GM06990 (cell line): Measurements from ENCODE around the gene ZNF239.
"Not testable (repeated sequence)": the region's sequence is repeated elsewhere in the genome, so short reads cannot be mapped to it uniquely, and the experiment has no call there.

ENCODE experiments used
- DNase-seq: peaks from one replicate; pipeline ENCODE4 v3.0.0-alpha.2; 2011; ENCODE audit not compliant: insufficient read length; ENCODE audit errors: extremely low read depth
- H3K27me3 ChIP-seq: replicated peaks from 2 replicates; pipeline ENCODE4 v1.6.0; 2011; ENCODE audit warnings: low read length; ENCODE audit not compliant: control insufficient read depth, insufficient read depth
- H3K36me3 ChIP-seq: 2 replicates; pipeline ENCODE4 v1.5.1; 2011; ENCODE audit warnings: low read length; ENCODE audit not compliant: control insufficient read depth, insufficient read depth
- H3K4me3 ChIP-seq: replicated peaks from 2 replicates; pipeline ENCODE4 v1.5.1; 2011; ENCODE audit warnings: low read depth, mild to moderate bottlenecking, control low read depth, low read length
- CTCF ChIP-seq: IDR thresholded peaks from 2 replicates; pipeline ENCODE4 v1.5.1; 2011; ENCODE audit warnings: low read length, control low read depth, mild to moderate bottlenecking, inconsistent platforms; ENCODE audit not compliant: insufficient read depth, poor library complexity, severe bottlenecking

Gene ZNF239

GRCh38 chr10:43573250-43574000, 991 bp downstream of the ZNF239 start:
- no peak for DNase-seq
- Histone ChIP-seq H3K36me3 (no peaks in the 10 kb centered on the region), H3K4me3 (no peak overlapping the region), H3K27me3 (no peaks in the 10 kb centered on the region)
- no peak for TF ChIP-seq CTCF

DNA sequence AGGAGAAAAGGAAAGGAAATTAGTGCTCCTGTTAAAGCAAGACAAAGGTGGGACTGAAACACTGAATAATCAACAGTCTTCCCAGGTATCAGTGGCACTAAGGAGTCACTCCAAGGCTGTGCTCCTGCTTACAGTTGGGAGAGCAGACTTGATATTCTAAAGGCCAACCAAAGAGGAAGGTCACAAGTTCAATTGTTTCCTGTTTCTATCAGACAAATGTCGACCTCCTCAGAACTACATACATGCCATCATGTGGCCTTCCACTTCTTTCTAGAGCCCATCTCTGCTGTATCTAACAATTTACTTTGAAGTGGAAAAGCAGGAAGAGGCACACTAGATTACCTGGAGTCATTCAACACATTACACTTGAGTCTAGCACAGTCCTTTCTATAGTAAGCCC, 3.4 kb downstream of the ZNF239 start:
- Histone ChIP-seq H3K4me3 (no peak overlapping the region), H3K27me3 (no peaks in the 10 kb centered on the region), H3K36me3 (no peaks in the 10 kb centered on the region)
- no peak for DNase-seq
- no peak for TF ChIP-seq CTCF

DNA sequence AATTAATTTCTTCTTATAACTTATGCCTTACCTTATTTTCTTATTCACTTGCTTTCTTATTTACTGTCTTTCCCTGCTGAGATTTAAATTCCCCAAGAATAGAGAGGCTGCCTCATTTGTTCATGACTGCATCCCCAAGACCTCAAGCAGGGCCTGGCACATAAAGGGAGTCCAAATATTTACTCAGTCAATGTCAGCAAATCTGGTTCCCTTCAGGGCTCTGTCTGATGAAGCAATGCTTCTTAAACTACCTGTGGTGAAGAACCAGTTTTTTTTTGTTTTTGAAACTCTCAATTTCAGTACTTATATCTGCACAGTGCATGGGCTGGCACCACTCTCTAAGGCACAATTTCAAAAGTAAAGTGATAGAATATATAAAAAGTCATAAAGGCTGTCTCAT, 4.7 kb downstream of the ZNF239 start:
- no peak for TF ChIP-seq CTCF
- H3K27me3 ChIP-seq, result no peaks in the 10 kb centered on the region
- no peak for DNase-seq
- H3K4me3 ChIP-seq, result no peak overlapping the region
- H3K36me3 ChIP-seq, result no peaks in the 10 kb centered on the region

DNA sequence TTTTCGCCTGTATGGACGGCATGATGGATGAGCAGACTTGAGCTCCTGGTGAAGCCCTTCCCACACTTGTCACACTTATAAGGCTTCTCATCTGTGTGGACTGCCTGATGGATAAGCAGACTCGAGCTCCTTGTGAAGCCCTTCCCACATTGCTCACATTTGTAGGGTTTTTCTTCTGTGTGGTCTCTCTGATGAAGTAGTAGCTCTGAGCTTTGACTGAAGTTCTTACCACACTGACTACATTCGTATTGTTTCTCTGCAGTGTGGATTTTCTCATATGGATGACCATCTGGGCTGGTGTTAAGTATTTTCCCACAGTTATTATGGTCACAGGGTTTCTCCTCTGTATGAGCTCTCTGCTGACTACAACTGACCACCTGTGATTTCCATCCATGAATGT, 17.2 kb downstream of the ZNF239 start:
- Histone ChIP-seq H3K27me3 (no peaks in the 10 kb centered on the region), H3K4me3 (no peak overlapping the region), H3K36me3 (no peaks in the 10 kb centered on the region; the same call in 1 of the 2 replicates)
- no peak for TF ChIP-seq CTCF
- no peak for DNase-seq

GRCh38 chr10:43543746-43544145, 30.7 kb downstream of the ZNF239 start:
- H3K27me3 ChIP-seq, H3K4me3 ChIP-seq, H3K36me3 ChIP-seq, DNase-seq: not testable (repeated sequence)

DNA sequence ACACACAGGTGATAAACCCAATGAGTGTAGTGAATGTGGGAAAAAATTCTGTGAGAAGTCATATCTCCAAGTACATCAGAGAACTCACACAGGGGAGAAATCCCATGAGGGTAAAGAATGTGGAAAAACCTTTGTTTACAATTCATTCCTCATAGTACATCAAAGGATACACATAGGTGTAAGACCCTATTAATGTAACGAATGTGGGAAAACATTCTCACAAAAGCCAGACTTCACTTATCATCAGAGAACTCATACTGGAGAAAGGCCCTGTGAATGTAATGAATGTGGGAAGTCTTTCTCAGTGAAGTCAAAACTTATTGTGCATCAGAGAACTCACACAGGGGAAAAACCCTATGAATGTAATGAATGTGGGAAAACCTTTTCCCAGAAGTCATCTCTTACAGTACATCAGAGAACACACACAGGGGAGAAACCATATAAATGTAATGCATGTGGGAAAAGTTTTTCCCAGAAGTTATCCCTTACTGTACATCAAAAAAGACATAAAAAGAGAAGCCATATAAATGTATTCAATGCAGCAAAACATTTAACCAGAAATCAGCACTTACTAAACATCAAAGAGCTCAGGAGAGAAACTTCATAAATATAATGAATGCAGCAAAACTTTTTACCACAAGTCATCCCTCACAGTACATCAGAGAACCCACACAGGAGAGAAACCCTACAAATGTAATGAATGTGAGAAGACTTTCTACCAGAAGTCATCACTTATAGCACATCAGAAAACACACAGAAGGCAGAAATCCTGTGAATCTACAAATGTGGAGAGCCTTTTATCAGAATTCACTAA, 49.8 kb downstream of the ZNF239 start:
- no peak for TF ChIP-seq CTCF
- Histone ChIP-seq H3K27me3 (no peaks in the 10 kb centered on the region), H3K36me3 (no peaks in the 10 kb centered on the region), H3K4me3 (no peak overlapping the region)
- DNase-seq, result no peak
